Body of pancreas (tissue), 4 donors: ENCODE measurements around the gene CIPC.

ENCODE experiments used
- CTCF ChIP-seq, 7 experiments: fragments of 450-650 bp in 4 of 7; fragments of 200-600 bp in 3 of 7; sonication (generic) in 3 of 7; IDR thresholded peaks; one replicate each; pipeline ENCODE4 v1.5.1; 2016 to 2019; ENCODE audit warnings: antibody characterized with exemption in 7 of 7
- POLR2A ChIP-seq, 3 donors: fragments of 450-650 bp; IDR thresholded peaks; one replicate each; pipeline ENCODE4 v1.6.1; 2016; ENCODE audit warnings: antibody characterized with exemption in 3 of 3, mild to moderate bottlenecking in 2 of 3

- TF ChIP-seq CTCF (IDR thresholded peaks at IDR 0.05) = no peak
- no peak for TF ChIP-seq POLR2A (IDR thresholded peaks at IDR 0.05)
Observed at GRCh38 chr14:77154421-77154820, 56.4 kb downstream of the CIPC start.
